Measurements from ENCODE around the gene SKIC3. TPM values are rescaled to one million over a fixed set of nuclear protein-coding genes. Genes with fewer than 3 reads are reported as not detected.

The SKIC3 gene
- total RNA-seq, 3 donors from 2014 or later (not counting 1 experiment from before 2014, with no cell fraction given): 67.5 to 94.1 (median 71.1) TPM

- Histone ChIP-seq H3K36me3 (ENCODE audit: control insufficient read depth, insufficient read depth, low read length) (peaks cover 9% of the 10 kb centered on the region), H3K4me3 (ENCODE audit: low read length) (no peak overlapping the region), H3K27ac (ENCODE audit: low read length) (no peak overlapping the region), H3K9me3 (ENCODE audit: control insufficient read depth, insufficient read depth, low read length) (no peaks in the 10 kb centered on the region), H3K4me1 (ENCODE audit: control insufficient read depth, insufficient read depth, low read length) (no peaks in the 10 kb centered on the region), H3K27me3 (ENCODE audit: control insufficient read depth, insufficient read depth, low read length) (no peaks in the 10 kb centered on the region)
- DNase-seq: no peak
- Mint-ChIP-seq H3K4me1 (peaks cover 0 to 5% of the 10 kb centered on the region in 2 donors), H3K27me3 (ENCODE audit: low read depth in 2 of 2) (no peaks in the 10 kb centered on the region), H3K27ac (no peak overlapping the region), H3K9me3 (no peaks in the 10 kb centered on the region), H3K4me3 (no peak overlapping the region), H3K36me3 (no peaks in the 10 kb centered on the region)
- intact Hi-C loops (cut with micrococcal nuclease): no loop called here
- no peak for TF ChIP-seq CTCF (IDR thresholded peaks at IDR 0.05)
- WGBS (ENCODE audit: insufficient coverage): 98% methylated on average over 5 of the region's 5 CpGs
- no peak for ATAC-seq
Observed at GRCh38 chr5:95563367-95563766, 8.6 kb upstream of the SKIC3 start.

- H3K9me3 ChIP-seq (ENCODE audit: control insufficient read depth, insufficient read depth, low read length): no peaks in the 10 kb centered on the region
Observed at GRCh38 chr5:95562282-95562681, 7.5 kb upstream of the SKIC3 start.

DNA sequence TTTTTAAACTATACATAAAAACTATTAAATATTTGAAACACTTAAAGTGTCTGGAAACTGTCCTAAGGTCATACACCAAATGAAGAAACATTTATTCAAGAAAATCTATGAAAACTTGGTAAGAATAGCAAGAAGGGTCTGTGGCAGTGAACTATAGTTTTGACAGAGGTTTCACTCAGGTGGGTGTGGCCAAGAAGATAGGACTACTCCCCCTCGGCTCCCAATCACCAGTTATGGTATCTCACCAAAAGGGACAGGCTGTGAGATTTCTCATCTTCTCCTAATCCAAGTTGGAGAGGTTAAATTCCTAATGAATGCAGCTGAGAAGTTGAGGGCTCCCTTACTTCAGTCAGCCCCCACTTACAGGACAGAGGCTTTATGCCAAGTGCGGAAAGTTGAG is 3.1 kb upstream of the SKIC3 start:
- no peaks in the 10 kb centered on the region for H3K27me3 Mint-ChIP-seq (ENCODE audit: low read depth in 2 of 2)
- H3K4me1 Mint-ChIP-seq: peaks cover 28 to 30% of the 10 kb centered on the region in 2 donors

More at GRCh38 chr5:95562282-95562681, 7.5 kb upstream of the SKIC3 start:
- H3K4me1 ChIP-seq (ENCODE audit: control insufficient read depth, insufficient read depth, low read length): no peaks in the 10 kb centered on the region
- H3K4me3 Mint-ChIP-seq: no peak overlapping the region
- H3K36me3 Mint-ChIP-seq: no peaks in the 10 kb centered on the region
- H3K9me3 Mint-ChIP-seq: no peaks in the 10 kb centered on the region
- ATAC-seq (no peak), DNase-seq (no peak)
- intact Hi-C loops (cut with micrococcal nuclease): no loop called here
- peaks cover 0 to 5% of the 10 kb centered on the region in 2 donors for H3K4me1 Mint-ChIP-seq
- H3K27me3 Mint-ChIP-seq (ENCODE audit: low read depth in 2 of 2): no peaks in the 10 kb centered on the region
- H3K27ac ChIP-seq (ENCODE audit: low read length): no peak overlapping the region
- H3K27me3 ChIP-seq (ENCODE audit: control insufficient read depth, insufficient read depth, low read length): no peaks in the 10 kb centered on the region
- no peak overlapping the region for H3K27ac Mint-ChIP-seq
- H3K4me3 ChIP-seq (ENCODE audit: low read length): no peak overlapping the region
- peaks cover 4% of the 10 kb centered on the region for H3K36me3 ChIP-seq (ENCODE audit: control insufficient read depth, insufficient read depth, low read length)
- no CpG with 5 or more reads among the region's 1 CpG for WGBS (ENCODE audit: insufficient coverage)
- no peak for TF ChIP-seq CTCF (IDR thresholded peaks at IDR 0.05)

More for the DNA sequence above, 3.1 kb upstream of the SKIC3 start:
- TF ChIP-seq CTCF (IDR thresholded peaks at IDR 0.05): no peak
- Mint-ChIP-seq H3K36me3 (no peaks in the 10 kb centered on the region), H3K4me3 (no peak overlapping the region), H3K9me3 (no peaks in the 10 kb centered on the region), H3K27ac (no peak overlapping the region)
- DNase-seq (no peak), ATAC-seq (no peak)
- WGBS (ENCODE audit: insufficient coverage): 77% methylated on average over 2 of the region's 2 CpGs
- no peaks in the 10 kb centered on the region for H3K36me3 ChIP-seq (ENCODE audit: control insufficient read depth, insufficient read depth, low read length)
- intact Hi-C loops (cut with micrococcal nuclease): loop anchor here (5.0 to 10.0 kb wide), 2 partner anchors 67 to 289 kb away; partner anchors contain the start of gene GPR150
- peaks cover 13% of the 10 kb centered on the region for H3K4me1 ChIP-seq (ENCODE audit: control insufficient read depth, insufficient read depth, low read length)
- H3K27ac ChIP-seq (ENCODE audit: low read length): no peak overlapping the region
- H3K4me3 ChIP-seq (ENCODE audit: low read length): no peak overlapping the region
- no peaks in the 10 kb centered on the region for H3K9me3 ChIP-seq (ENCODE audit: control insufficient read depth, insufficient read depth, low read length)
- H3K27me3 ChIP-seq (ENCODE audit: control insufficient read depth, insufficient read depth, low read length): no peaks in the 10 kb centered on the region

Data from natural killer cell (primary cell).